MG63 (cell line): ENCODE results near the gene ZNF530. TPM values are rescaled to one million over a fixed set of nuclear protein-coding genes. Genes with fewer than 3 reads are reported as not detected.
A peak's percentile ranks its signal among the peaks of the same experiment; 100 is the strongest.

Experiments
- DNase-seq: peaks from one replicate; pipeline ENCODE4 v3.0.0-alpha.2; 2020
- H3K27me3 ChIP-seq: fragments of 250-450 bp; sonication (Bioruptor Pico); 2 replicates; pipeline ENCODE4 v1.5.1; 2020; ENCODE audit warnings: mild to moderate bottlenecking, moderate library complexity
- H3K36me3 ChIP-seq: fragments of 250-450 bp; sonication (Bioruptor Pico); 2 replicates; pipeline ENCODE4 v1.5.1; 2020; ENCODE audit warnings: mild to moderate bottlenecking, moderate library complexity
- H3K4me3 ChIP-seq: fragments of 250-450 bp; sonication (Bioruptor Pico); 2 replicates; pipeline ENCODE4 v1.5.1; 2020; ENCODE audit warnings: mild to moderate bottlenecking, moderate library complexity
- H3K9me3 ChIP-seq: fragments of 250-450 bp; sonication (Bioruptor Pico); 2 replicates; pipeline ENCODE4 v1.5.1; 2020; ENCODE audit warnings: mild to moderate bottlenecking, moderate library complexity
- total RNA-seq: library from RNA; depleted of rRNA; stranded (reverse); fragments of >200 nt; shearing (Covaris generic); gene quantifications from 2 replicates; pipeline ENCODE4 v1.2.3, GENCODE V29; 2014; ENCODE audit warnings: low replicate concordance; rRNA removed

The ZNF530 gene
- 3.4 and 9.4 TPM in 2 replicates for total RNA-seq

GRCh38 chr19:57599761-57600383, at the start of gene ZNF530:
Gene ZNF530, plus strand, starts transcription at chr19:57599885. Its CDS starts 4,461 bp downstream, at chr19:57604346.
- peak; percentile 95 for DNase-seq
- H3K4me3 ChIP-seq, result peak within 1 kb of the TSS; percentile 89
- H3K9me3 ChIP-seq, result peaks cover 14% of the 10 kb centered on the region
- H3K27me3 ChIP-seq, result 0 out of 2 replicates have a peak, but pooled peaks cover 2% of the 10 kb centered on the region
- peaks cover 25% of the 10 kb centered on the region for H3K36me3 ChIP-seq

- Histone ChIP-seq H3K9me3 (peaks cover 56% of the 10 kb centered on the region), H3K27me3 (no peaks in the 10 kb centered on the region), H3K36me3 (peaks cover 95% of the 10 kb centered on the region), H3K4me3 (no peak overlapping the region)
- DNase-seq, result no peak
Observed at GRCh38 chr19:57552432-57552831, 47.3 kb upstream of the ZNF530 start.

GRCh38 chr19:57557659-57558058, 42.0 kb upstream of the ZNF530 start:
- no peak for DNase-seq
- H3K4me3 ChIP-seq, result no peak overlapping the region
- H3K36me3 ChIP-seq, result peaks cover 54% of the 10 kb centered on the region
- no peaks in the 10 kb centered on the region for H3K27me3 ChIP-seq
- peaks cover 52% of the 10 kb centered on the region for H3K9me3 ChIP-seq

GRCh38 chr19:57558525-57558924, 41.2 kb upstream of the ZNF530 start:
- Histone ChIP-seq H3K36me3 (peaks cover 46% of the 10 kb centered on the region), H3K4me3 (peak overlapping the region; percentile 78), H3K9me3 (peaks cover 55% of the 10 kb centered on the region), H3K27me3 (no peaks in the 10 kb centered on the region)
- DNase-seq, result no peak

GRCh38 chr19:57559008-57559403, 40.7 kb upstream of the ZNF530 start:
- Histone ChIP-seq H3K9me3 (peaks cover 55% of the 10 kb centered on the region), H3K36me3 (peaks cover 41% of the 10 kb centered on the region), H3K27me3 (no peaks in the 10 kb centered on the region), H3K4me3 (peak overlapping the region; percentile 78)
- DNase-seq, result peak; percentile 43

- peaks cover 37% of the 10 kb centered on the region for H3K36me3 ChIP-seq
- no peaks in the 10 kb centered on the region for H3K27me3 ChIP-seq
- DNase-seq, result peak; percentile 90
- peaks cover 50% of the 10 kb centered on the region for H3K9me3 ChIP-seq
- peak within 1 kb of the TSS; percentile 78 for H3K4me3 ChIP-seq
Observed at GRCh38 chr19:57559404-57560025, 40.2 kb upstream of the ZNF530 start, which contains the start of gene ZNF550. Gene ZNF550, minus strand, starts transcription at chr19:57559863. Its CDS starts 181 bp downstream, at chr19:57559682.

- H3K4me3 ChIP-seq, result peak overlapping the region; percentile 78
- peaks cover 50% of the 10 kb centered on the region for H3K9me3 ChIP-seq
- peak; percentile 43 for DNase-seq
- peaks cover 31% of the 10 kb centered on the region for H3K36me3 ChIP-seq
- H3K27me3 ChIP-seq, result no peaks in the 10 kb centered on the region
Observed at GRCh38 chr19:57560049-57560491, 39.6 kb upstream of the ZNF530 start.

- H3K36me3 ChIP-seq, result peaks cover 5% of the 10 kb centered on the region; the same call in 1 of the 2 replicates
Observed at GRCh38 chr19:57563547-57563946, 36.1 kb upstream of the ZNF530 start.

GRCh38 chr19:57566396-57567265, 33.1 kb upstream of the ZNF530 start:
- Histone ChIP-seq H3K4me3 (no peak overlapping the region), H3K36me3 (peaks cover 4% of the 10 kb centered on the region), H3K9me3 (peaks cover 53% of the 10 kb centered on the region), H3K27me3 (no peaks in the 10 kb centered on the region)
- DNase-seq, result no peak

More at GRCh38 chr19:57563547-57563946, 36.1 kb upstream of the ZNF530 start:
- no peaks in the 10 kb centered on the region for H3K27me3 ChIP-seq
- no peak overlapping the region for H3K4me3 ChIP-seq
- no peak for DNase-seq
- H3K9me3 ChIP-seq, result peaks cover 60% of the 10 kb centered on the region

GRCh38 chr19:57570707-57571106, 29.0 kb upstream of the ZNF530 start:
- H3K9me3 ChIP-seq, result peaks cover 68% of the 10 kb centered on the region
- H3K4me3 ChIP-seq, result no peak overlapping the region
- H3K36me3 ChIP-seq, result peaks cover 45% of the 10 kb centered on the region

GRCh38 chr19:57572415-57572947, 27.2 kb upstream of the ZNF530 start:
- Histone ChIP-seq H3K27me3 (no peaks in the 10 kb centered on the region), H3K36me3 (peaks cover 63% of the 10 kb centered on the region), H3K9me3 (peaks cover 63% of the 10 kb centered on the region), H3K4me3 (no peak overlapping the region)
- DNase-seq, result no peak

More at GRCh38 chr19:57570707-57571106, 29.0 kb upstream of the ZNF530 start:
- no peak for DNase-seq
- no peaks in the 10 kb centered on the region for H3K27me3 ChIP-seq

GRCh38 chr19:57576661-57577060, 23.0 kb upstream of the ZNF530 start:
- H3K27me3 ChIP-seq, result no peaks in the 10 kb centered on the region
- DNase-seq, result no peak
- no peak overlapping the region for H3K4me3 ChIP-seq
- peaks cover 64% of the 10 kb centered on the region for H3K9me3 ChIP-seq
- peaks cover 64% of the 10 kb centered on the region for H3K36me3 ChIP-seq

- H3K27me3 ChIP-seq, result no peaks in the 10 kb centered on the region
- peaks cover 44% of the 10 kb centered on the region for H3K36me3 ChIP-seq
- peaks cover 57% of the 10 kb centered on the region for H3K9me3 ChIP-seq
- H3K4me3 ChIP-seq, result peak within 1 kb of the TSS; percentile 89
- peak; percentile 97 for DNase-seq
Observed at GRCh38 chr19:57578487-57579205, 21.0 kb upstream of the ZNF530 start, which contains the start of gene ZNF416. Gene ZNF416, minus strand, starts transcription at chr19:57578911. Its CDS starts 207 bp downstream, at chr19:57578704.

GRCh38 chr19:57583104-57583520, 16.6 kb upstream of the ZNF530 start:
- H3K36me3 ChIP-seq, result peaks cover 2% of the 10 kb centered on the region; the same call in 1 of the 2 replicates
- no peak overlapping the region for H3K4me3 ChIP-seq
- H3K27me3 ChIP-seq, result no peaks in the 10 kb centered on the region
- DNase-seq, result no peak
- H3K9me3 ChIP-seq, result peaks cover 39% of the 10 kb centered on the region

GRCh38 chr19:57583521-57584416, 15.9 kb upstream of the ZNF530 start, which contains the start of gene ZIK1:
Gene ZIK1, plus strand, starts transcription at chr19:57584145. Its CDS starts 212 bp downstream, at chr19:57584357.
- peaks cover 35% of the 10 kb centered on the region for H3K9me3 ChIP-seq
- peak within 1 kb of the TSS; percentile 17; the same call in 1 of the 2 replicates for H3K4me3 ChIP-seq
- H3K36me3 ChIP-seq, result no peaks in the 10 kb centered on the region; the same call in 1 of the 2 replicates
- peak; percentile 34 for DNase-seq
- H3K27me3 ChIP-seq, result no peaks in the 10 kb centered on the region
